ENCODE data around the gene USP13. TPM values are rescaled to one million over a fixed set of nuclear protein-coding genes. Genes with fewer than 3 reads are reported as not detected.
A peak's percentile ranks its signal among the peaks of the same experiment; 100 is the strongest.

The USP13 gene
- total RNA-seq, 1 experiment from 2014 or later, result 14.2 TPM

DNA sequence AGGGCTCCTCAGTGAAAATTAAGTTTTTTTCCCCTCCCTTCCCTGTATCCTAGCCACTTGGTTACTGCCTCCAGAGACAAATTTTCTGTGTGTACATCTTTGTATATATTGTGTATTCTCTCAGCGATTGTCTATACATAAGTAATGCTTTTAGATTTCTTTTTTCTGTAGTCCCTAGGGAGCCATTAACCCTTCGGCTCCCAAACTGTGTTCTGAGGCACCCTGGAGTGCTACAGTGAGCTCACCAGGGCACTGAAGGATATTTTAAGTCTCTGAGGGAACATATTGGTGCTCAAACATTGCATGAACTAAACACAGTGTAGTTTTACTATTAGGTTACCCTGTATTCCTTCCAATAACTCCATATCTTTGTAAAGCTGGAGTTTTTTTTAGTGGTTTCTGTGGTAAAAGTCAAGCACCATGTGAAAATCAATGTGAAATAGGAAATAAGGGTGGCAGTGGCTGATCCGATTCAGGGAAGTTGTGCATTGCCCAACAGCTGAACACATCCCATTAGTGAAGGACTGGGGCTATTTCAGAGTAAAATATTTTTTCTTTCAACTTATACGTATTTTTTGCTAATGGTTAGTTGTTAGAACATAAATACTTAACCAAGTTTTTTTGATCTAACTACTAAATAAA is 43.0 kb downstream of the USP13 start:
- Histone ChIP-seq H3K36me3 (peaks cover under 1% of the 10 kb centered on the region), H3K4me1 (replicated peaks) (no peaks in the 10 kb centered on the region), H3K9me3 (replicated peaks) (no peaks in the 10 kb centered on the region), H3K27ac (no peak overlapping the region), H3K4me3 (no peak overlapping the region), H3K27me3 (replicated peaks) (no peaks in the 10 kb centered on the region)
- DNase-seq (ENCODE audit: low read depth in 1 of 2, low spot score in 2 of 2), result no peak

DNA sequence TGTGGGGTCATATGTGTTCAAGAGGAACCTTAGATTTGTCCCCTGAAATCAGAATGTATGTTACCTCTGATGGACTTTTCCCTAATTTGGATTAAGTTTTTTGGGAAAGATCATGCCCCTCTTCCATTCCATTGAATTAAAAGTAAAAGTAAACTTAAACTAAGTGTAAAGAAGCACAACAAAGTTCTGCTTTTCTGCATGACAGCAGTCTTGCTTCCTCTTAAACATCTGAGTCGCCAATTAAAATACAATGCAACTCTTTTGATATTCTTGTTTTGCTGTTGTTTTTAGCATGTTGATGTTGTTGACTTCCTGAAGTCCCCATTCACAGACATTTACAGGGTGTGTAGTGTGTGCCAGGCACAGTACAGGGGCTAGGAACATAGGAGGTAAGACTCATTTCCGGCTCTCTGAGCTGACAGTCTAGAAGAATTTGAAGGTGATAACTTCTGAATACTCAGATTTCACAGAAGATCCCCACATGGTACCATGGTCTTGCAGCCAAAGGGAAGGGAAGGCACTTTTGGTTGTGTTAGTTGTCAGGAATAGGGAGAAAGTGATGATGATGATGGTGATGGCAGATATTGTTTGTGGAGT is 45.0 kb downstream of the USP13 start:
- Histone ChIP-seq H3K9me3 (replicated peaks) (no peaks in the 10 kb centered on the region), H3K4me1 (replicated peaks) (no peaks in the 10 kb centered on the region), H3K4me3 (no peak overlapping the region), H3K27ac (no peak overlapping the region), H3K27me3 (replicated peaks) (no peaks in the 10 kb centered on the region), H3K36me3 (peaks cover 3% of the 10 kb centered on the region; the same call in 1 of the 2 replicates)
- no peak for DNase-seq (ENCODE audit: low read depth in 1 of 2, low spot score in 2 of 2)

DNA sequence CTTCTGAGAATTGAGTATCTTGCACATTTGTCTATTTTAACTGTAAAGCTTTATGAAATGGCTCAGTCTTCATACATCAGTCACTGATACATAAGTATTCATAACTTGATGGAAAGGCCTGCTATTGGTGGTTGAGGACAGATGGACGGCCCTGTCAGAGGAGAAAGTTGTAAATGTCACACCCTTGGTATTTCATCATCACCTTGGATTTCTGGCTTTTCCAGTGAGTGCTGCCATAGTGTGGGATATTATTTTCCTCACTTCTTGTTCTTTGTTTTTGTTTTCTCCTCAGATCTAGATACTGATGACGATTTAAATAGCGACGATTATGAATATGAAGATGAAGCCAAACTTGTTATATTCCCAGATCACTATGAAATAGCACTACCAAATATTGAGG is 47.9 kb downstream of the USP13 start:
- peaks cover 8% of the 10 kb centered on the region; the same call in 1 of the 2 replicates for H3K36me3 ChIP-seq
- no peak overlapping the region for H3K4me3 ChIP-seq
- H3K27ac ChIP-seq, result no peak overlapping the region
- H3K9me3 ChIP-seq (replicated peaks), result no peaks in the 10 kb centered on the region
- no peak for DNase-seq (ENCODE audit: low read depth in 1 of 2, low spot score in 2 of 2)
- no peaks in the 10 kb centered on the region for H3K27me3 ChIP-seq (replicated peaks)
- H3K4me1 ChIP-seq (replicated peaks), result no peaks in the 10 kb centered on the region; the same call in 1 of the 2 replicates

DNA sequence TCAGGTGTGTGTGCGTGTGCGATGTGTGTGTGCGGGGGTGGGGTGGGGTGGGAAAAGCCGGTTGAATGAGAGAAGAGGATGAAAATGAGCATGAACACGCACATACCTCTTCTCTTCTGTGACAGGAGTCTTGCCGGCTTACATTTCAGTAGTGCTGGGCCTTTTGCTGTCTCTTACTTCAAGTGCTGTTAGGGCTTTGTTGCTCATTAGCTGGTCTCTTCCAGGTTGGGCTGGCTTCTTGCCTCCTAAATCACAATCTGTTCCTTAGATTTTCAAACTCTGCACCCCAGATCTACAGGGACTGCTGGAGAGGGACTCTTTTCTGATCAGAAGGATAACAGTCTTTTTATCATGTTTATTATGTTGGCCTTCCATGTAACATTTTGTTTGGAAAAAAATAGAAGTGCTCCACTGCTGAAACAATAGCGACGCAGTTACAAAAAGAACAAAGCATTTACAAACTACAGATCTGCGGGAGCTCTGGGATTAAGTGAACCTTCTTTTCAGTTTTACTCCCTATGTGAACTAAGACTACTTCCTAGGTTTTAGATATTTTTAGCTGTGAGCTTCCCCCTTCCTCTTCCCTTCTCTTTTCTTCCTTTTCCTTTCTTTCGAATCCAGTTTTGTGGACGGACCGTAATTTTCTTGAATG is 48.5 kb downstream of the USP13 start:
- no peaks in the 10 kb centered on the region for H3K27me3 ChIP-seq (replicated peaks)
- DNase-seq (ENCODE audit: low read depth in 1 of 2, low spot score in 2 of 2), result no peak
- no peak overlapping the region for H3K27ac ChIP-seq
- no peaks in the 10 kb centered on the region for H3K9me3 ChIP-seq (replicated peaks)
- peaks cover 14% of the 10 kb centered on the region; the same call in 1 of the 2 replicates for H3K36me3 ChIP-seq
- peaks cover 6% of the 10 kb centered on the region for H3K4me1 ChIP-seq (replicated peaks)
- no peak overlapping the region for H3K4me3 ChIP-seq

DNA sequence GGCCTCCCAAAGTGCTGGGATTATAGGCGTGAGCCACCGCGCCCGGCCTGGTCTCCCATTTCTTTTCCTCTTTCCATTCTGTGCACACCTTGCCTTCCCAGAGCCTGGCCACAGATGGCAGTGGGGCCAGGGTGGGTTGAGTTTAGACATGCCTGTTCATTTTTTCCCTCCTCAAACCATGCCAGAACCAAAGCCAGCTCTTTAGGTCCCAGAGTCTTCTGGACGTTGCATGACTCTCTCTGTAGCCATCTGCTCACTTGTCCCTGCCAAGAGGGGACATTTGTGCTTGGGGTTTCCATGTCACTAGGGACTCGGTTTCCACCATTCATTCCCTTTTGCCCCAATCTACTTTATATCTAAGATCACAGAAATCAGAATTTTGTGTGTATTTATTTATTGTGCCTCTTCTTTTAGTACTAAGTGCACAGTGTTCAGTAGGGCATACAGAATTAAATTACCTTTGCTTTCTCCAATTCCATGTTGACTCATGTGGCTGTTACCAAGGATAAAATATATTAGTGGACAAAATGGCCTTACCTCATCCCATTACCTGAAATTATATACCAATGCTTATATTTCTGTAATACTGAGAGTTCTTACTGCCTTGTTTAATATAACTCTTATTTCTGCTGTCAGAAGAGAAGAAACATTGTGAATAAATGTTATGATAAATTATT is 49.6 kb downstream of the USP13 start:
- H3K27me3 ChIP-seq (replicated peaks), result no peaks in the 10 kb centered on the region
- no peak overlapping the region for H3K27ac ChIP-seq
- H3K4me1 ChIP-seq (replicated peaks), result peaks cover 10% of the 10 kb centered on the region
- no peaks in the 10 kb centered on the region for H3K9me3 ChIP-seq (replicated peaks)
- peaks cover 24% of the 10 kb centered on the region for H3K36me3 ChIP-seq
- DNase-seq (ENCODE audit: low read depth in 1 of 2, low spot score in 2 of 2), result no peak
- no peak overlapping the region for H3K4me3 ChIP-seq

DNA sequence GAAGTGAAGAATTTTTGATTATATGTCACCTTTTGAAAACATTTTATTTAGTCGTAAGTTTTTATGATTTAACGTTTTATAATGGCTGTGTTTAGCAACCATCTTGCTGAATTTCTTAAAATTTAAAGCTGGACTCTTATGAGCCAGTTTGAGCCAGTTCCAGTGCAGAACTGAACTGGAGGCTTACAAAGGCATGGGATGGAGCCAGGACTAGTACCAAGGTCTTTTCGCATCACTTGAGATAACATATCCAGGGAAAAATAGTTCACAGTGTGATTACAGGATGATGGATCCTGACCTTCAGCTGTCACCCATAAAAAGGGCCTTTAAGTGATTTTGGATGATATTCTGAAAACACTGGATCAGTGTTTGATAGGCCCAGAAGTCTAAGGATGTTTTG is 51.0 kb downstream of the USP13 start:
- H3K4me1 ChIP-seq (replicated peaks), result peaks cover 10% of the 10 kb centered on the region
- DNase-seq (ENCODE audit: low read depth in 1 of 2, low spot score in 2 of 2), result no peak
- H3K27me3 ChIP-seq (replicated peaks), result no peaks in the 10 kb centered on the region
- H3K9me3 ChIP-seq (replicated peaks), result no peaks in the 10 kb centered on the region
- peaks cover 29% of the 10 kb centered on the region for H3K36me3 ChIP-seq
- H3K4me3 ChIP-seq, result no peak overlapping the region
- no peak overlapping the region for H3K27ac ChIP-seq

DNA sequence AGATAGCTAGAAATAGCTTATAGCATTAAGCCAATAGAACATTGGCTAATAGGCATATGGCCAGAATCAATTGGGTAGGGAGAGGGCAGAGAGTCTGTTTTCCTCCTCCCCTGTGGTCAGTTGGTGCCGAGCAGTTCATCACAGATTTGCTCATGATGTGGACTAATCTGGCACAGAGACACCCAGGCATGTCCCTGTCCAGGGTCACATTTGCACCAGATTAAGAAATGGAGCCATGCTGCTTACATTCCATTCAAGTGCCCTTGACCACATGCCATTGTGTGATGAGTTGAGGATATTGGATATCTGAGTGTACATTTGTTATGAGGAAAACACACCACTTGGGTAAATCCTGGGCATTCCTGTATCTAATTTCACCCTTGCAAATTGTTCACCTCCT is 53.4 kb downstream of the USP13 start:
- peaks cover 40% of the 10 kb centered on the region for H3K36me3 ChIP-seq
- peak overlapping the region; percentile 15 for H3K27ac ChIP-seq
- peak in 1 of 2 experiments; percentile 32 for DNase-seq (ENCODE audit: low read depth in 1 of 2, low spot score in 2 of 2)
- no peaks in the 10 kb centered on the region for H3K27me3 ChIP-seq (replicated peaks)
- H3K4me3 ChIP-seq, result no peak overlapping the region
- H3K9me3 ChIP-seq (replicated peaks), result no peaks in the 10 kb centered on the region
- peaks cover 10% of the 10 kb centered on the region for H3K4me1 ChIP-seq (replicated peaks)

DNA sequence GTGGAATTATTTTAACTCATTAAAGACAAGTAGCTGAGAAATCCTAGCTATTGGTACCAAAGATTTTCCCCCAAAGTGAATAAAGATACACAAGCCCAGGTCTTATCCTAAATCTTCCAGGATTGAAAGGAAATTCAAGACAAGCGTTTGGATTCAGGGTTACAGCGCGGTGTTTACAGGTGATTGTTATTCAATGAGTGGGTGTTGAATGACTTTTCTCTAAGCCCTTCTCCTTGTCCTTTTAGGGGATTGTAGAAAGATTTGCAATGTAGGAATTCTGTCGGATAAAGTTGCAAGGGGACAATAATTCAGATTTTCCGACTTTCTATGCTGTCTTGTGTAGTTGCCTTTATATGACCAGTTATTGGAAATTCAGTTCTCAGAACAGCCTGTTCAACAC is 57.2 kb downstream of the USP13 start:
- H3K27ac ChIP-seq, result no peak overlapping the region
- peaks cover 42% of the 10 kb centered on the region for H3K4me1 ChIP-seq (replicated peaks)
- H3K27me3 ChIP-seq (replicated peaks), result no peaks in the 10 kb centered on the region
- peaks cover 33% of the 10 kb centered on the region for H3K36me3 ChIP-seq
- no peaks in the 10 kb centered on the region for H3K9me3 ChIP-seq (replicated peaks)
- no peak overlapping the region for H3K4me3 ChIP-seq
- no peak for DNase-seq (ENCODE audit: low read depth in 1 of 2, low spot score in 2 of 2)

DNA sequence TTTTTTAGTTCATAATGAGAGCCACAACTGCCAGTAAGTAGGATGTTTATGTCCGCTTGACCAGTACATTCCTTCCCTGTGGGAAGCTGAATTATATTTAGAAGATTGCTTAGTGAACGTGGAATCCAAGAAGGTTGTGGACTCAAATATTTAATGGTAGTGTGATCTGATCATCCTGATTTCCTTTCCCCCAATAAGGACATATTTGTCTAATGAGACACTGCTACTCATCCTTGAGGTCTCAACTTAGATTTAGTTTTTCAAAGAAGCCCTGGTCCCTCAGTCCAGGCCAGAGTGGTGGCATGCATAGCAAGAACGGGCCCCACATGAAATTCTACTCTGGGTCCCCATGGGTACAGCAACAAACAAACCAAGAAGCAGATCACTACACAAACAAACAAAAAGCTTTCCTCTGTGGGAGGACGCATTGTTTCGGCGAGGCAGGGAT is 60.8 kb downstream of the USP13 start:
- no peaks in the 10 kb centered on the region for H3K9me3 ChIP-seq (replicated peaks)
- H3K36me3 ChIP-seq, result peaks cover 11% of the 10 kb centered on the region
- peaks cover 55% of the 10 kb centered on the region for H3K4me1 ChIP-seq (replicated peaks)
- peak; percentile 90 to 96 for DNase-seq (ENCODE audit: low read depth in 1 of 2, low spot score in 2 of 2)
- H3K4me3 ChIP-seq, result no peak overlapping the region
- peak overlapping the region; percentile 97 for H3K27ac ChIP-seq
- H3K27me3 ChIP-seq (replicated peaks), result no peaks in the 10 kb centered on the region

DNA sequence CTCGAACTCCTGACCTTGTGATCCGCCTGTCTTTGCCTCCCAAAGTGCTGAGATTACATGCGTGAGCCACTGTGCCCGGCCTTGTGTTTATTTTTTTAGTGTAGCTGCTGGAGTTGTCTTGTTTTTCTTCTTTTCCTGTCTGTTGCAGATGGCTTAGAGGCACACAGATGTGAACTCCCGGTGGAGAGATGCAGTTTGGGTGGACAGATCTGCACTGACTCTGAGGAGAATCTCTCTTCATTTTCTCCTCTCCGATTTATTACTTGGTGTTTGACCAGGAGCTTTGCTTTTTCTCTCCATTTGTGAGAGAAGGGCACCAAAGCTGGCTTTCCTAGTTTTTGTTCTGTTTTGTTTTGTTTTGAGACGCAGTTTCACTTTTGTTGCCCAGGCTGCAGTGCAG is 62.7 kb downstream of the USP13 start:
- no peak overlapping the region for H3K4me3 ChIP-seq
- no peaks in the 10 kb centered on the region for H3K27me3 ChIP-seq (replicated peaks)
- peak in 1 of 2 experiments; percentile 58 for DNase-seq (ENCODE audit: low read depth in 1 of 2, low spot score in 2 of 2)
- no peaks in the 10 kb centered on the region for H3K9me3 ChIP-seq (replicated peaks)
- H3K36me3 ChIP-seq, result peaks cover 5% of the 10 kb centered on the region
- peaks cover 55% of the 10 kb centered on the region for H3K4me1 ChIP-seq (replicated peaks)
- H3K27ac ChIP-seq, result peak overlapping the region; percentile 97

DNA sequence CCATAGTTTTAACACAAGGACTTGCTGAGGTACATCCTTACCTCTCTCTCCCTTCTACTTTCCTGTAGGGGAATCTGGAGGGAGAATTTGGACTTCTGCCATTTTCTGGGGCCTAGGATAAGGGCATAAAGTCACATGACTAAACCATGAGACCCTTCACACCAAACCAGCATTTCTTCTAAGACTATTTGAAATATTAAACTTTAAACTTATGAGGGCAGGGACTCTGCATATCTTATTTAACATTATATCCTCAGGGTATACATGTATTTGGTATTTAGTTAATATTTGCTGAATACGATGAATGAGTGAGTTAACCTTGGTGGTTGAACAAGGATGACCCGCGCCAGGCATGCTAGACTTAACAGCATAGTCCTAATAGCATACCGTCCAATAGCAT is 63.4 kb downstream of the USP13 start:
- Histone ChIP-seq H3K9me3 (replicated peaks) (no peaks in the 10 kb centered on the region), H3K27me3 (replicated peaks) (no peaks in the 10 kb centered on the region), H3K4me1 (replicated peaks) (peaks cover 55% of the 10 kb centered on the region), H3K36me3 (peaks cover 4% of the 10 kb centered on the region), H3K27ac (peak overlapping the region; percentile 97), H3K4me3 (no peak overlapping the region)
- no peak for DNase-seq (ENCODE audit: low read depth in 1 of 2, low spot score in 2 of 2)

DNA sequence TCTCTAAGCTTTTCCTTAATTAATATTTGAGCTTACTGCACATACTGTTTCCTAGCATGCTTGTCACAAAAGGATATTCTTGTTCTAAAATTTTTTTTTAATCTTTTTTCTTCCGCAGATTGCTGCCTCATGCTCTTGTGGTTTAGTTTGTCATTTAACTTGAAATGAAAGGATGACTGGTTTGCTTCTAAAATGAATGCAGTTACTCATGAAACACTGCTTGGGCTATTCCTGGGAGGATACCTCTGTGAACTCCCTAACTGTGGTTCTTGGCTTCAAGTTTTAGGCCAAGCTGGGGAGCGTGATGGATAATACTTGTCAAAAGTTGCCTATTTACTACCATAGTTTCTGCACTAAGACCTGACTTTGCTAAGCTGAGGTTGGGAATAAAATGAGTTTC is 64.0 kb downstream of the USP13 start:
- DNase-seq (ENCODE audit: low read depth in 1 of 2, low spot score in 2 of 2), result peak in 1 of 2 experiments; percentile 50
- Histone ChIP-seq H3K36me3 (peaks cover 10% of the 10 kb centered on the region), H3K4me1 (replicated peaks) (peaks cover 52% of the 10 kb centered on the region), H3K9me3 (replicated peaks) (no peaks in the 10 kb centered on the region), H3K4me3 (no peak overlapping the region), H3K27ac (peak overlapping the region; percentile 97), H3K27me3 (replicated peaks) (no peaks in the 10 kb centered on the region)

DNA sequence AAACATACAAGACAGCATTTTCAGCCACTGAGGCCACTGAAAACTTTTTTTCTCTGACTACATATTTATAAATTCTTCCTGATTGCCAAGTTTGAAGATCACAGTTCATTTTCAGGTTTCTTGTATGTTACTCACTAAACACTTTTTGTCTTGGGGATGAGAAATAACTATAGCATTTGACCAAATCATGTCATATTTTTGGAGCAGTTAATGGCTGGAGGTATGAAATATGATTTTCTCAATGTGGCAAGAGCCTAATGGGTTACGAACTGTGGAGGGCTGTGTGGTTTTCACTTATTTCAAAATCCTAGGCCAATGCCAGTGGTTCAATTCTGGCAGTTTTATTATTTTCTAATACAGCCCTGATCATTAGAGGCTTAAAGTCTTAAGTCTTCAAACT is 64.4 kb downstream of the USP13 start:
- Histone ChIP-seq H3K4me3 (no peak overlapping the region), H3K4me1 (replicated peaks) (peaks cover 49% of the 10 kb centered on the region), H3K9me3 (replicated peaks) (no peaks in the 10 kb centered on the region), H3K36me3 (peaks cover 13% of the 10 kb centered on the region), H3K27ac (peak overlapping the region; percentile 97), H3K27me3 (replicated peaks) (no peaks in the 10 kb centered on the region)
- DNase-seq (ENCODE audit: low read depth in 1 of 2, low spot score in 2 of 2), result no peak

Data from SJSA1 (cell line).